Endothelial cell of umbilical vein (primary cell): ENCODE measurements around the gene TWIST2. TPM values are rescaled to one million over a fixed set of nuclear protein-coding genes. Genes with fewer than 3 reads are reported as not detected.

Experiments used
- BruUV-seq: library from RNA; stranded (reverse); fragments of 400-500 nt; replicated peaks from 2 replicates; lab custom pipeline; 2021; lab: Mats Ljungman, UMichigan
- CTCF ChIA-PET: fragments of 300-600, 350-600 bp; sonication (Branson Sonifier 250); formaldehyde crosslinking; loops from one replicate; lab custom pipeline; 2021; ENCODE audit warnings: antibody characterized with exemption, inconsistent platforms; lab: Charles Lee
- POLR2A ChIA-PET: fragments of 300-600, 350-600 bp; sonication (Branson Sonifier 250); formaldehyde crosslinking; loops from one replicate; lab custom pipeline; 2021; ENCODE audit warnings: antibody characterized with exemption, inconsistent platforms; lab: Charles Lee
- DNase-seq: peaks from one replicate; pipeline ENCODE4 v3.0.0-alpha.2; 2011; ENCODE audit warnings: low read depth, low spot score
- FAIRE-seq: peaks from 2 replicates; lab custom pipeline; 2011; peaks lifted over from hg19 to GRCh38; lab: Jason Lieb, UNC
- H2AFZ ChIP-seq: 2 replicates; pipeline ENCODE4 v1.6.0; 2012; ENCODE audit warnings: low read depth, low read length, control low read depth, inconsistent platforms
- H3K27ac ChIP-seq: 2 replicates; pipeline ENCODE4 v1.5.1; 2011; ENCODE audit warnings: low read depth, mild to moderate bottlenecking, control low read depth, low read length, moderate library complexity; ENCODE audit not compliant: insufficient read depth
- H3K27me3 ChIP-seq, 2 experiments: 2 replicates each; pipeline versions ENCODE4 v1.6.0 to v1.6.1; 2011; ENCODE audit warnings: low read length in 2 of 2, mixed read lengths in 1 of 2; ENCODE audit not compliant: control insufficient read depth in 2 of 2, insufficient read depth in 2 of 2
- H3K36me3 ChIP-seq, 2 experiments: 2 replicates in 1 of 2; 3 replicates in 1 of 2; pipeline ENCODE4 v1.5.1; 2011; ENCODE audit warnings: low read length in 2 of 2, mild to moderate bottlenecking in 1 of 2, moderate library complexity in 1 of 2; ENCODE audit not compliant: control insufficient read depth in 2 of 2, insufficient read depth in 2 of 2; ENCODE audit errors: extremely low read depth in 1 of 2
- H3K4me1 ChIP-seq: 3 replicates; pipeline ENCODE4 v1.5.1; 2011; ENCODE audit warnings: mild to moderate bottlenecking, low read length; ENCODE audit not compliant: control insufficient read depth, insufficient read depth; ENCODE audit errors: extremely low read depth
- H3K4me2 ChIP-seq: 2 replicates; pipeline ENCODE4 v1.6.1; 2011; ENCODE audit warnings: low read length, control low read depth, mixed read lengths; ENCODE audit not compliant: insufficient read depth
- H3K4me3 ChIP-seq, 3 experiments: fragments of 200-600 bp in 1 of 3; sonication (generic), shearing (Covaris generic) in 1 of 3; replicated peaks in 1 of 3; 2 replicates each; pipeline ENCODE4 v1.5.1; 2011 to 2016; ENCODE audit warnings: control low read depth in 3 of 3, low read length in 3 of 3, mild to moderate bottlenecking in 2 of 3, inconsistent platforms in 1 of 3, low read depth in 1 of 3, moderate library complexity in 1 of 3; ENCODE audit not compliant: insufficient read depth in 1 of 3
- H3K79me2 ChIP-seq: 2 replicates; pipeline ENCODE4 v1.6.0; 2012; ENCODE audit warnings: low read length, inconsistent platforms; ENCODE audit not compliant: control insufficient read depth, insufficient read depth
- H3K9ac ChIP-seq: replicated peaks from 2 replicates; pipeline ENCODE3; 2011; ENCODE audit warnings: low read length, control low read depth; ENCODE audit not compliant: insufficient read depth; ENCODE audit errors: extremely low read depth
- H3K9me1 ChIP-seq: replicated peaks from 3 replicates; pipeline ENCODE4 v1.6.0; 2011; ENCODE audit warnings: mild to moderate bottlenecking, low read length; ENCODE audit not compliant: control insufficient read depth, insufficient read depth; ENCODE audit errors: extremely low read depth
- H3K9me3 ChIP-seq: replicated peaks from 2 replicates; pipeline ENCODE4 v1.5.1; 2012; ENCODE audit warnings: low read length, inconsistent platforms; ENCODE audit not compliant: control insufficient read depth, insufficient read depth
- H4K20me1 ChIP-seq: replicated peaks from 2 replicates; pipeline ENCODE3; 2011; ENCODE audit warnings: mild to moderate bottlenecking, low read length; ENCODE audit not compliant: control insufficient read depth, insufficient read depth; ENCODE audit errors: extremely low read depth
- CTCF ChIP-seq, 2 donors: IDR thresholded peaks; 1 replicate in 1 of 2; 2 replicates in 1 of 2; pipeline ENCODE4 v1.5.1; 2011; ENCODE audit warnings: low read length in 2 of 2, mild to moderate bottlenecking in 2 of 2, moderate library complexity in 2 of 2, control low read depth in 1 of 2, inconsistent platforms in 1 of 2, low read depth in 1 of 2; ENCODE audit not compliant: insufficient read depth in 1 of 2; ENCODE audit errors: extremely low read depth in 1 of 2
- EZH2 ChIP-seq: IDR thresholded peaks from 2 replicates; pipeline ENCODE4 v1.6.1; 2012; ENCODE audit warnings: borderline replicate concordance, low read depth, mild to moderate bottlenecking, moderate library complexity, low read length, inconsistent platforms; ENCODE audit not compliant: severe bottlenecking
- FOS ChIP-seq: IDR thresholded peaks from 2 replicates; pipeline ENCODE4 v1.6.1; 2011; ENCODE audit warnings: mild to moderate bottlenecking, low read length, moderate library complexity, borderline replicate concordance; ENCODE audit not compliant: insufficient read depth
- GATA2 ChIP-seq: IDR thresholded peaks from 2 replicates; pipeline ENCODE4 v1.7.0; 2011; ENCODE audit warnings: low read depth, mild to moderate bottlenecking, moderate library complexity, mixed read lengths, low read length; ENCODE audit not compliant: insufficient read length, insufficient read depth
- JUN ChIP-seq: IDR thresholded peaks from 2 replicates; pipeline ENCODE4 v1.6.1; 2011; ENCODE audit warnings: borderline replicate concordance, low read depth; ENCODE audit not compliant: insufficient read length, insufficient read depth
- MAX ChIP-seq: IDR thresholded peaks from 2 replicates; pipeline ENCODE4 v1.6.1; 2011; ENCODE audit not compliant: insufficient read depth, insufficient read length
- MYC ChIP-seq: IDR thresholded peaks from one replicate; pipeline ENCODE4 v1.6.1; 2011; ENCODE audit warnings: mild to moderate bottlenecking, low read depth, low read length
- POLR2A ChIP-seq: IDR thresholded peaks from 2 replicates; pipeline ENCODE4 v1.6.1; 2012; ENCODE audit warnings: low read depth, mild to moderate bottlenecking, control low read depth, low read length
- POLR2AphosphoS5 ChIP-seq: IDR thresholded peaks from 2 replicates; pipeline ENCODE4 v1.6.1; 2012; ENCODE audit warnings: low read depth, mild to moderate bottlenecking, control low read depth, low read length, moderate library complexity; ENCODE audit not compliant: insufficient read depth
- dilution Hi-C: fragments of 300-500 bp; cut with MboI; formaldehyde crosslinking; loops from one replicate; pipeline ENCODE4 v1.15.0; 2019; ENCODE audit warnings: low sequenced_read_pairs; ENCODE audit not compliant: extremely low pct_ligation_motif_present
- intact Hi-C: fragments of 100-400 bp; cut with micrococcal nuclease; formaldehyde crosslinking; loops from one replicate; pipeline ENCODE4 v1.10.0; 2022
- polyA plus RNA-seq, 4 experiments: library from polyadenylated mRNA; depleted of rRNA in 3 of 4; stranded (reverse) in 3 of 4; unstranded in 1 of 4; fragments of >200 nt; gene quantifications; 2 replicates each; pipeline versions ENCODE4 v1.2.1 to v1.2.3, GENCODE V29; 2011 to 2012; ENCODE audit warnings: missing spikeins in 1 of 4
- total RNA-seq: library from RNA; stranded (reverse); gene quantifications from 2 replicates; pipeline ENCODE4 v1.2.3, GENCODE V29; 2021

Gene TWIST2
- total and polyA plus RNA-seq, 2 donors (not counting 3 experiments of a cell fraction or from before 2014, with no cell fraction given), result 2.3 to 3.4 TPM

GRCh38 chr2:238952261-238952919 is 104.5 kb downstream of the TWIST2 start:
- H3K4me1 ChIP-seq, result peaks cover 17% of the 10 kb centered on the region
- TF ChIP-seq POLR2A (no peak), POLR2AphosphoS5 (no peak), EZH2 (no peak), MAX (no peak), FOS (no peak), JUN (no peak), MYC (no peak), CTCF (IDR thresholded peaks at IDR 0.05; ENCODE audit: extremely low read depth in 1 of 2, insufficient read depth in 1 of 2, low read depth in 1 of 2, low read length in 2 of 2) (no peak), GATA2 (no peak)
- no peak overlapping the region for H2AFZ ChIP-seq
- no peak overlapping the region for H3K4me3 ChIP-seq
- no TSS peak for BruUV-seq
- intact Hi-C loops, result no loop called here
- H4K20me1 ChIP-seq, result no peaks in the 10 kb centered on the region
- H3K79me2 ChIP-seq, result no peaks in the 10 kb centered on the region
- no peak for FAIRE-seq
- CTCF ChIA-PET, result no interaction called here
- no peak overlapping the region for H3K27ac ChIP-seq
- no peak for DNase-seq
- H3K9me3 ChIP-seq, result no peaks in the 10 kb centered on the region
- H3K27me3 ChIP-seq, result no peaks in the 10 kb centered on the region
- POLR2A ChIA-PET, result no interaction called here
- no peaks in the 10 kb centered on the region for H3K36me3 ChIP-seq
- H3K4me2 ChIP-seq, result no peak overlapping the region
- no peaks in the 10 kb centered on the region for H3K9me1 ChIP-seq
- dilution Hi-C loops, result no loop called here
- H3K9ac ChIP-seq, result no peak overlapping the region
